ENCODE results near the gene HOXC10.

Gene HOXC10

GRCh38 chr12:54029529-54030441 lies 44.8 kb downstream of the HOXC10 start:
- no peak for DNase-seq (ENCODE audit: low read depth in 2 of 2)

- DNase-seq (ENCODE audit: low read depth in 2 of 2) = no peak
Observed at GRCh38 chr12:54030442-54030801, 45.5 kb downstream of the HOXC10 start.

- DNase-seq (ENCODE audit: low read depth in 2 of 2) = no peak
Observed at GRCh38 chr12:54030889-54031471, 46.0 kb downstream of the HOXC10 start.

GRCh38 chr12:54031480-54031879 lies 46.5 kb downstream of the HOXC10 start:
- no peak for DNase-seq (ENCODE audit: low read depth in 2 of 2)

- DNase-seq (ENCODE audit: low read depth in 2 of 2) = no peak
Observed at GRCh38 chr12:54032086-54032619, 47.2 kb downstream of the HOXC10 start.

GRCh38 chr12:54032627-54033100 lies 47.7 kb downstream of the HOXC10 start, which contains the start of gene HOXC5:
TSS of gene HOXC5 (plus strand) at chr12:54033050. CDS start at chr12:54033123, 73 bp downstream.
- DNase-seq (ENCODE audit: low read depth in 2 of 2) = peak in 1 of 2 donors; percentile 26

- DNase-seq (ENCODE audit: low read depth in 2 of 2) = no peak
Observed at GRCh38 chr12:54033106-54033979, 48.4 kb downstream of the HOXC10 start.

GRCh38 chr12:54033980-54034784 lies 49.2 kb downstream of the HOXC10 start:
- DNase-seq (ENCODE audit: low read depth in 2 of 2) = no peak

GRCh38 chr12:54034785-54035310 lies 49.9 kb downstream of the HOXC10 start:
- no peak for DNase-seq (ENCODE audit: low read depth in 2 of 2)

GRCh38 chr12:54035568-54036264 lies 50.8 kb downstream of the HOXC10 start:
- no peak for DNase-seq (ENCODE audit: low read depth in 2 of 2)

- DNase-seq (ENCODE audit: low read depth in 2 of 2) = no peak
Observed at GRCh38 chr12:54036620-54037359, 51.8 kb downstream of the HOXC10 start.

- DNase-seq (ENCODE audit: low read depth in 2 of 2) = no peak
Observed at GRCh38 chr12:54037360-54038283, 52.7 kb downstream of the HOXC10 start.

- DNase-seq (ENCODE audit: low read depth in 2 of 2) = no peak
Observed at GRCh38 chr12:54038284-54038870, 53.4 kb downstream of the HOXC10 start.

- no peak for DNase-seq (ENCODE audit: low read depth in 2 of 2)
Observed at GRCh38 chr12:54038871-54039414, 54.0 kb downstream of the HOXC10 start.

- no peak for DNase-seq (ENCODE audit: low read depth in 2 of 2)
Observed at GRCh38 chr12:54039417-54040147, 54.6 kb downstream of the HOXC10 start.
